Skeletal muscle tissue (tissue), 4 donors: ENCODE data around the gene LIPJ. TPM values are rescaled to one million over a fixed set of nuclear protein-coding genes. Genes with fewer than 3 reads are reported as not detected.
A peak's percentile ranks its signal among the peaks of the same experiment; 100 is the strongest.

ENCODE experiments used
- H3K27ac ChIP-seq: one replicate; pipeline ENCODE4 v1.7.0; 2013; ENCODE audit warnings: mild to moderate bottlenecking, low read depth, low read length, inconsistent platforms
- H3K27me3 ChIP-seq, 3 donors: one replicate each; pipeline ENCODE4 v1.7.0; 2013; ENCODE audit warnings: low read length in 3 of 3; ENCODE audit not compliant: control insufficient read depth in 3 of 3, insufficient read depth in 3 of 3
- H3K36me3 ChIP-seq, 3 donors: one replicate each; pipeline ENCODE4 v1.7.0; 2013; ENCODE audit warnings: low read length in 3 of 3; ENCODE audit not compliant: control insufficient read depth in 3 of 3, insufficient read depth in 3 of 3
- H3K4me1 ChIP-seq, 3 donors: one replicate each; pipeline ENCODE4 v1.7.0; 2013; ENCODE audit warnings: low read length in 3 of 3, mild to moderate bottlenecking in 3 of 3; ENCODE audit not compliant: control insufficient read depth in 3 of 3, insufficient read depth in 3 of 3
- H3K4me3 ChIP-seq, 3 donors: one replicate each; pipeline ENCODE4 v1.7.0; 2013; ENCODE audit warnings: low read length in 3 of 3
- H3K9ac ChIP-seq, 3 donors: one replicate each; pipeline ENCODE4 v1.7.0; 2013; ENCODE audit warnings: low read length in 3 of 3, mild to moderate bottlenecking in 3 of 3, moderate library complexity in 2 of 3, low read depth in 1 of 3
- H3K9me3 ChIP-seq, 3 donors: one replicate each; pipeline ENCODE4 v1.7.0; 2013; ENCODE audit warnings: low read length in 3 of 3; ENCODE audit not compliant: control insufficient read depth in 3 of 3
- total RNA-seq: library from RNA; depleted of rRNA; stranded (reverse); fragments of >200 nt; gene quantifications from one replicate; pipeline ENCODE4 v1.2.3, GENCODE V29; 2014
- donor health status: Osteomylitis.

LIPJ gene
- total RNA-seq, 1 donor from 2014 or later, result 0.52 TPM

GRCh38 chr10:88592906-88593305 is 6.3 kb downstream of the LIPJ start:
- H3K27me3 ChIP-seq, result no peaks in the 10 kb centered on the region
- H3K9me3 ChIP-seq, result no peaks in the 10 kb centered on the region
- H3K4me3 ChIP-seq, result no peak overlapping the region
- no peak overlapping the region for H3K27ac ChIP-seq
- H3K4me1 ChIP-seq, result no peaks in the 10 kb centered on the region
- no peak overlapping the region for H3K9ac ChIP-seq
- no peaks in the 10 kb centered on the region for H3K36me3 ChIP-seq

- Histone ChIP-seq H3K4me1 (no peaks in the 10 kb centered on the region), H3K9ac (no peak overlapping the region), H3K27me3 (no peaks in the 10 kb centered on the region), H3K36me3 (no peaks in the 10 kb centered on the region), H3K4me3 (no peak overlapping the region), H3K9me3 (no peaks in the 10 kb centered on the region), H3K27ac (no peak overlapping the region)
Observed at GRCh38 chr10:88594482-88594881, 7.9 kb downstream of the LIPJ start.

GRCh38 chr10:88598055-88598454 is 11.5 kb downstream of the LIPJ start:
- H3K36me3 ChIP-seq, result no peaks in the 10 kb centered on the region
- no peaks in the 10 kb centered on the region for H3K4me1 ChIP-seq
- H3K27me3 ChIP-seq, result no peaks in the 10 kb centered on the region
- no peak overlapping the region for H3K4me3 ChIP-seq
- no peak overlapping the region for H3K27ac ChIP-seq
- no peaks in the 10 kb centered on the region for H3K9me3 ChIP-seq
- no peak overlapping the region for H3K9ac ChIP-seq

- H3K9me3 ChIP-seq, result no peaks in the 10 kb centered on the region
- H3K9ac ChIP-seq, result no peak overlapping the region
- H3K36me3 ChIP-seq, result no peaks in the 10 kb centered on the region
- no peak overlapping the region for H3K4me3 ChIP-seq
- no peaks in the 10 kb centered on the region for H3K4me1 ChIP-seq
- no peaks in the 10 kb centered on the region for H3K27me3 ChIP-seq
- no peak overlapping the region for H3K27ac ChIP-seq
Observed at GRCh38 chr10:88608052-88608732, 21.6 kb downstream of the LIPJ start.

GRCh38 chr10:88608780-88609179 is 22.2 kb downstream of the LIPJ start:
- Histone ChIP-seq H3K4me1 (no peaks in the 10 kb centered on the region), H3K9me3 (no peaks in the 10 kb centered on the region), H3K36me3 (no peaks in the 10 kb centered on the region), H3K27me3 (no peaks in the 10 kb centered on the region), H3K27ac (no peak overlapping the region), H3K9ac (no peak overlapping the region), H3K4me3 (no peak overlapping the region)

- Histone ChIP-seq H3K4me3 (no peak overlapping the region), H3K9me3 (no peaks in the 10 kb centered on the region), H3K9ac (no peak overlapping the region), H3K27ac (peak overlapping the region; percentile 60), H3K4me1 (no peaks in the 10 kb centered on the region), H3K36me3 (no peaks in the 10 kb centered on the region), H3K27me3 (no peaks in the 10 kb centered on the region)
Observed at GRCh38 chr10:88616250-88616977, 29.9 kb downstream of the LIPJ start.

GRCh38 chr10:88617772-88618300 is 31.3 kb downstream of the LIPJ start:
- Histone ChIP-seq H3K4me3 (no peak overlapping the region), H3K27me3 (no peaks in the 10 kb centered on the region), H3K36me3 (no peaks in the 10 kb centered on the region), H3K27ac (no peak overlapping the region), H3K9me3 (no peaks in the 10 kb centered on the region), H3K9ac (no peak overlapping the region), H3K4me1 (no peaks in the 10 kb centered on the region)

GRCh38 chr10:88618496-88618895 is 31.9 kb downstream of the LIPJ start:
- H3K27me3 ChIP-seq, result no peaks in the 10 kb centered on the region
- H3K4me3 ChIP-seq, result no peak overlapping the region
- H3K9ac ChIP-seq, result no peak overlapping the region
- H3K9me3 ChIP-seq, result no peaks in the 10 kb centered on the region
- no peak overlapping the region for H3K27ac ChIP-seq
- H3K36me3 ChIP-seq, result no peaks in the 10 kb centered on the region
- H3K4me1 ChIP-seq, result no peaks in the 10 kb centered on the region

GRCh38 chr10:88620441-88620840 is 33.9 kb downstream of the LIPJ start:
- Histone ChIP-seq H3K27me3 (no peaks in the 10 kb centered on the region), H3K4me1 (no peaks in the 10 kb centered on the region), H3K4me3 (no peak overlapping the region), H3K9ac (no peak overlapping the region), H3K27ac (no peak overlapping the region), H3K9me3 (no peaks in the 10 kb centered on the region), H3K36me3 (no peaks in the 10 kb centered on the region)

GRCh38 chr10:88623835-88624234 is 37.3 kb downstream of the LIPJ start:
- Histone ChIP-seq H3K9ac (no peak overlapping the region), H3K27me3 (no peaks in the 10 kb centered on the region), H3K27ac (no peak overlapping the region), H3K36me3 (no peaks in the 10 kb centered on the region), H3K9me3 (peaks cover 0 to 2% (median 0%) of the 10 kb centered on the region in 3 donors), H3K4me3 (no peak overlapping the region), H3K4me1 (no peaks in the 10 kb centered on the region)
